Measurements from ENCODE around the gene INSM1. TPM values are rescaled to one million over a fixed set of nuclear protein-coding genes. Genes with fewer than 3 reads are reported as not detected.

INSM1 gene
- total RNA-seq, 4 donors from 2014 or later = not detected

- H3K27me3 ChIP-seq = no peaks in the 10 kb centered on the region
- in situ Hi-C loops (cut with MboI; ENCODE audit: low sequenced_read_pairs in 4 of 4) (no loop called here), intact Hi-C loops (cut with DNase I; ENCODE audit: low total_unique reads) (no loop called here)
- H3K4me1 ChIP-seq = no peaks in the 10 kb centered on the region
- DNase-seq (no peak), ATAC-seq (no peak)
- no peaks in the 10 kb centered on the region for H3K9me3 ChIP-seq
- TF ChIP-seq POLR2A (IDR thresholded peaks at IDR 0.05) = no peak
- TF ChIP-seq CTCF (IDR thresholded peaks at IDR 0.05 in 4 of 5, conservative IDR thresholded peaks at IDR 0.05 in 1 of 5) = no peak
- no peak overlapping the region for H3K27ac ChIP-seq
- no peak overlapping the region for H3K4me3 ChIP-seq
- peaks cover 0 to 18% of the 10 kb centered on the region in 2 donors for H3K36me3 ChIP-seq
These were observed 30.2 kb downstream of the INSM1 start for GRCh38 chr20:20398123-20398522.

- in situ Hi-C loops (cut with MboI; ENCODE audit: low sequenced_read_pairs in 4 of 4) = no loop called here
- peaks cover 0 to 7% of the 10 kb centered on the region in 2 donors for H3K36me3 ChIP-seq
- no peaks in the 10 kb centered on the region for H3K27me3 ChIP-seq
- H3K27ac ChIP-seq = no peak overlapping the region
- no peak for TF ChIP-seq CTCF (IDR thresholded peaks at IDR 0.05 in 4 of 5, conservative IDR thresholded peaks at IDR 0.05 in 1 of 5)
- TF ChIP-seq POLR2A (IDR thresholded peaks at IDR 0.05) = no peak
- intact Hi-C loops (cut with DNase I; ENCODE audit: low total_unique reads) = no loop called here
- H3K4me3 ChIP-seq = no peak overlapping the region
- no peaks in the 10 kb centered on the region for H3K9me3 ChIP-seq
- DNase-seq = no peak
- no peak for ATAC-seq
- no peaks in the 10 kb centered on the region for H3K4me1 ChIP-seq
These were observed 31.9 kb downstream of the INSM1 start for GRCh38 chr20:20399531-20400500.

- TF ChIP-seq POLR2A (IDR thresholded peaks at IDR 0.05) = no peak
- in situ Hi-C loops (cut with MboI; ENCODE audit: low sequenced_read_pairs in 4 of 4) (no loop called here), intact Hi-C loops (cut with DNase I; ENCODE audit: low total_unique reads) (no loop called here)
- DNase-seq = no peak
- ATAC-seq = no peak
- H3K4me3 ChIP-seq = no peak overlapping the region
- no peaks in the 10 kb centered on the region for H3K4me1 ChIP-seq
- H3K27ac ChIP-seq = no peak overlapping the region
- H3K9me3 ChIP-seq = no peaks in the 10 kb centered on the region
- no peaks in the 10 kb centered on the region for H3K27me3 ChIP-seq
- peaks cover 0 to 7% of the 10 kb centered on the region in 2 donors for H3K36me3 ChIP-seq
These were observed 34.1 kb downstream of the INSM1 start for GRCh38 chr20:20401991-20402390.

- H3K36me3 ChIP-seq = peaks cover 0 to 17% of the 10 kb centered on the region in 2 donors
- no peak for ATAC-seq
- TF ChIP-seq POLR2A (IDR thresholded peaks at IDR 0.05) = no peak
- no peak for TF ChIP-seq CTCF (IDR thresholded peaks at IDR 0.05 in 4 of 5, conservative IDR thresholded peaks at IDR 0.05 in 1 of 5)
- H3K4me1 ChIP-seq = peaks cover 0 to 8% of the 10 kb centered on the region in 2 donors
- no peak for DNase-seq
- no peak overlapping the region for H3K4me3 ChIP-seq
- intact Hi-C loops (cut with DNase I; ENCODE audit: low total_unique reads) (no loop called here), in situ Hi-C loops (cut with MboI; ENCODE audit: low sequenced_read_pairs in 4 of 4) (no loop called here)
- no peaks in the 10 kb centered on the region for H3K9me3 ChIP-seq
- no peak overlapping the region for H3K27ac ChIP-seq
- H3K27me3 ChIP-seq = no peaks in the 10 kb centered on the region
These were observed 36.7 kb downstream of the INSM1 start for GRCh38 chr20:20404633-20405032.

DNA sequence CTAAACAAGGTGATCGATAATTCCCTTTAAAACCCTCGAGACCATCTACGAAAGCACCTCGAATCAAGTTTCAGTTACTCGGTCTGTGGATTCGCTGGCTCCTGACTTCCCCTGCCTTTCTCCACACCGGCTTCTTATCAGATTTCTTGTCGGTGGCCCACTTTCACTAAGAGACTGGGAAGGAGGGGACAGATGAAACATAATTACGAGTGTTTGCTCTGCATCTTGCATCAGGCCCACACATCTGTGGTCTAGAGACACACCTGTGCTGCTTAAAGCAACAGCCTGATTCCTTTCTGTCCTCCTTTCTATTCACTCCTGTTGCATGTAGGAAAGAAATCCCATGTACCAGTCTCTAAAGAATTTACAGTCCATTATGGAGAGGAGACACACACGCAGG, 37.7 kb downstream of the INSM1 start:
- H3K9me3 ChIP-seq = no peaks in the 10 kb centered on the region
- H3K4me3 ChIP-seq = no peak overlapping the region
- DNase-seq (no peak), ATAC-seq (no peak)
- H3K27me3 ChIP-seq = no peaks in the 10 kb centered on the region
- peaks cover 0 to 17% of the 10 kb centered on the region in 2 donors for H3K36me3 ChIP-seq
- peaks cover 0 to 8% of the 10 kb centered on the region in 2 donors for H3K4me1 ChIP-seq
- no peak overlapping the region for H3K27ac ChIP-seq
- in situ Hi-C loops (cut with MboI; ENCODE audit: low sequenced_read_pairs in 4 of 4) (no loop called here), intact Hi-C loops (cut with DNase I; ENCODE audit: low total_unique reads) (no loop called here)
- TF ChIP-seq CTCF (IDR thresholded peaks at IDR 0.05 in 4 of 5, conservative IDR thresholded peaks at IDR 0.05 in 1 of 5) (no peak), POLR2A (IDR thresholded peaks at IDR 0.05) (no peak)

All from gastrocnemius medialis (tissue), 4 donors.